ENCODE results near the gene RENBP.

The RENBP gene

GRCh38 chrX:153944800-153945150 lies 332 bp upstream of the RENBP start:
- no peak for TF ChIP-seq CTCF (IDR thresholded peaks at IDR 0.05; ENCODE audit: unreplicated experiment in 3 of 3)
- Mint-ChIP-seq H3K4me3 (no peak overlapping the region), H3K27ac (no peak overlapping the region), H3K27me3 (ENCODE audit: low read depth) (no peaks in the 10 kb centered on the region), H3K9me3 (no peaks in the 10 kb centered on the region), H3K36me3 (ENCODE audit: low read depth) (peaks cover 19% of the 10 kb centered on the region), H3K4me1 (peaks cover 22% of the 10 kb centered on the region)

- H3K4me3 Mint-ChIP-seq: no peak overlapping the region
- no peak for TF ChIP-seq CTCF (IDR thresholded peaks at IDR 0.05; ENCODE audit: unreplicated experiment in 3 of 3)
- no peak overlapping the region for H3K27ac Mint-ChIP-seq
- no peaks in the 10 kb centered on the region for H3K36me3 Mint-ChIP-seq (ENCODE audit: low read depth)
- H3K4me1 Mint-ChIP-seq: no peaks in the 10 kb centered on the region
- peaks cover 2% of the 10 kb centered on the region for H3K9me3 Mint-ChIP-seq
- no peaks in the 10 kb centered on the region for H3K27me3 Mint-ChIP-seq (ENCODE audit: low read depth)
Observed at GRCh38 chrX:153941336-153942252, 2.8 kb downstream of the RENBP start.

GRCh38 chrX:153939573-153939972 lies 4.9 kb downstream of the RENBP start:
- Mint-ChIP-seq H3K4me3 (no peak overlapping the region), H3K4me1 (no peaks in the 10 kb centered on the region), H3K27me3 (ENCODE audit: low read depth) (no peaks in the 10 kb centered on the region), H3K36me3 (ENCODE audit: low read depth) (no peaks in the 10 kb centered on the region), H3K9me3 (peaks cover 7% of the 10 kb centered on the region), H3K27ac (no peak overlapping the region)
- no peak for TF ChIP-seq CTCF (IDR thresholded peaks at IDR 0.05; ENCODE audit: unreplicated experiment in 3 of 3)

DNA sequence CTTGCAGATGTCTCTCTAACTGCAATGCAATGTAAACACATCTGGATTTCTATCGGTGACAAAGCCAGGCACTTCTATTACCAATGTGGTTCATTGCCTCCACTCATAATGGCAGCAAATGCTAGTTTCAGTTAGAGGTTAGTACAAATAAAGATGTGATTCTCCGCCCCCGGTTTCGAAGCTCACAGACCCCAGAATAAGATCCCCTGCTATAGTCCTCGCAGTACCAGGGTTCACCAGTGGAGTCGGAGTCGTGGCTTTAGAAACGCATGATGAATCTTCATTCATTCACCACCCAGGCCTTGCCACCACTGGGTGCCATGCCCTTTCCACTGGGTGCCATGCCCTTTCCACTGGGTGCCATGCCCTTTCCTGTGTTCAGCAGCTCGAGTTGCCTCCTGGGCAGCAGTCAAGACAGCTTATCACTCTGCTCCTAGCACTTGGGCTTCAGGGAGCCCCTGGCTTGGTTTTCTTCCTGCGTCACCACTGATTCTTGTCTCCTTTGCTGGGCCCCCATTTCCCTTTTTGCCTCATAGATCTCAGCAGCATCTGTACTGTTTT lies 6.1 kb downstream of the RENBP start:
- Mint-ChIP-seq H3K27me3 (ENCODE audit: low read depth) (no peaks in the 10 kb centered on the region), H3K9me3 (peaks cover 10% of the 10 kb centered on the region), H3K27ac (no peak overlapping the region), H3K36me3 (ENCODE audit: low read depth) (peaks cover 4% of the 10 kb centered on the region), H3K4me1 (no peaks in the 10 kb centered on the region), H3K4me3 (peak overlapping the region in 1 of 3 experiments; percentile 25)
- no peak for TF ChIP-seq CTCF (IDR thresholded peaks at IDR 0.05; ENCODE audit: unreplicated experiment in 3 of 3)

GRCh38 chrX:153937056-153937455 lies 7.4 kb downstream of the RENBP start:
- Mint-ChIP-seq H3K4me1 (no peaks in the 10 kb centered on the region), H3K9me3 (peaks cover 10% of the 10 kb centered on the region), H3K36me3 (ENCODE audit: low read depth) (peaks cover 4% of the 10 kb centered on the region), H3K4me3 (no peak overlapping the region), H3K27ac (no peak overlapping the region), H3K27me3 (ENCODE audit: low read depth) (no peaks in the 10 kb centered on the region)
- no peak for TF ChIP-seq CTCF (IDR thresholded peaks at IDR 0.05; ENCODE audit: unreplicated experiment in 3 of 3)

All from nephron (organoid).